Activated CD4-positive, alpha-beta T cell treated with anti-CD3 and anti-CD28 coated beads, Interleukin-2, amount 50 U/mL, for 24 hours (primary cell): ENCODE data around the gene KCNK5.

ENCODE experiments used
- DNase-seq, 2 donors: peaks; one replicate each; pipeline ENCODE4 v3.0.0-alpha.2; 2020; ENCODE audit warnings: low read depth in 1 of 2, low spot score in 1 of 2

The KCNK5 gene

DNA sequence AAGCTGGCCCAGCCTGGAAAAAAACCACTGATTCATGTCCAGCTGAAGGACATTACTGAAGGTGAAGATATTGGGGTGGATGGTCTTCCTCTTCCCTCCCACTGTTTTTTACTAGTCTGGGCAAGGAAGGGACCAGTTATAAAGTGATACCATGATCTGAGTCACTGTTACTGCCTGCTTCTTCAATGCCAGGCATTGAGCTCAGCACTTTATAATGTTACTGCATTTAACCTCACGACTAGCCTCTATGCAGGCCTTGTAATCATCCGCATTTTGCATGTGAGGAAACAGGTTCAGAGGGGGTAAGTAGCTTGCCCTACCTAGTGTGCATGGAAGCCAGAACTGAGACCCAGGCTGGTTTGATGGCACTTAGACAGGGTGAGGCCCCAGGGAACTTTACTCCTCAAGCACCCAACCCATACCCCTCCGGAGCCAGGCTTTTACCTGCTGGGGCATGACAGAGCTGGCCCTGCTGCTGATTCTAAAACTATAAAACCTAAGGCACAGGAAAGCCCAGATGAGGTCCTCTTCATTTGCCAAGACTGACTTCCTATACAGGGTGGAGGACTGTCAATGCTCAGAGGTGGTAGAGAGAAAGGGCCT lies 11.0 kb upstream of the KCNK5 start:
- no peak for DNase-seq

DNA sequence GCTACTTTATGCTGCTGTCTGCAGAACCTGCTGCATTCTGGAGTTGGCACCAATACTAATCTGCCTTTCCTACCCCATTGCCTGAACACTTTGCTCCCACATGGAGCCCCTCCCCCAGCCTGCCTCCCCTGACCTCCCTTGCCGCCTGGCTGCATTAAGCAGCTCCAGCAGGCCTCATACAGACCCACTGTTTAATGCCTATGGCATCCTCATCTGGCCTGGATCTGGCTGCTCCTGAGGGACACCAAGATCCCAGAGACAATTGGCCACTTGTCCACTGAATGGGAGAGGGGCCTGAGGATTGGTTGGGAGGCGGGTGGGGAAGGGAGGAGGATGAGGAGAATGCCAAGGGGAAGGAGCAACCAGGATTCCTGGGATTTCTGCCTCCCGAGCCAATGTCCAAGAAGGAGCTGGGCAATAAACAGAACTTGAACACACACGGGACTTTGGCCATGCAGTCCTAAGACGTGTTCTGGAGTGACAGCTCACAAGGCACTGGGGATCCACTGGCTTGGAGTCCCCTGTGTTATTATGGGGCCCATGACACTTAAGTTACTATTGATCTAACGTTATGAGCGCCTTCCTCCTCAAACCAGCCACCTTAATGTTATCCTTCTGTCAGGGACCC lies 10.4 kb upstream of the KCNK5 start:
- no peak for DNase-seq

DNA sequence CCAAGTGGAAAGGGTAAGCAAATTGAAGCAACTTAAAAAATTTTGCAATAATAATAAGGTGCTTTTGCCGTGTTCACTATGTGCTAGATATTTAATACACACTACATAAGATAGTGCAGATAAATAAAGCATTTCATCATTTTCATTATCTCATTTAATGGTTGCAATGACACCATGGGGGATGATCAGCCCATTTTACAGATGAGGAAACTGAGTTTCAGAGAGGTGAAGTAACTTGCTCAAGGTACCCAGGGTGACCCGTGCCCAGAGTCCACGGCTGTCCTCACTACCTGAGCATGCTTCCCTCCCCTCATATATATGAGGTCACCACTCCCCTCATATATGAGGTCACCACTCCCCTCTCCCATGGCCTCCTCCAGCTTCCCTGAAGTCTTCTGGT lies 7.5 kb upstream of the KCNK5 start:
- DNase-seq, result no peak

DNA sequence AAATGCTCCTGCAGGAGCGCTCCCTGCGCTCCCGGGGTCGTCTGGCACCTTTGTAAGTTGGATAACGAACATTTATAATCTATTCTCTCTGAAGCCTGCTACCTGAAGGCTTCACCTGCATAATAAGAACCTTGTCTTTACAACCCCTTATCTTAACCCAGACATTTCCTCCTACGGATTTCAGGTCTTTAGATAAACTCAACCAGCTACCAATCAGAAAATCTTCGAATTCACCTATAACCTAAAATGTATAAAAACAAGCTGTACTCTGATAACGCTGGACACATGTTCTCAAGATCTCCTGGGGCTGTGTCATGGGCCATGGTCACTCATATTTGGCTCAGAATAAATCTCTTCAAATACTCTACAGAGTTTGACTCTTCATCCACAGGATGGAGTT lies 4.1 kb upstream of the KCNK5 start:
- DNase-seq, result no peak

DNA sequence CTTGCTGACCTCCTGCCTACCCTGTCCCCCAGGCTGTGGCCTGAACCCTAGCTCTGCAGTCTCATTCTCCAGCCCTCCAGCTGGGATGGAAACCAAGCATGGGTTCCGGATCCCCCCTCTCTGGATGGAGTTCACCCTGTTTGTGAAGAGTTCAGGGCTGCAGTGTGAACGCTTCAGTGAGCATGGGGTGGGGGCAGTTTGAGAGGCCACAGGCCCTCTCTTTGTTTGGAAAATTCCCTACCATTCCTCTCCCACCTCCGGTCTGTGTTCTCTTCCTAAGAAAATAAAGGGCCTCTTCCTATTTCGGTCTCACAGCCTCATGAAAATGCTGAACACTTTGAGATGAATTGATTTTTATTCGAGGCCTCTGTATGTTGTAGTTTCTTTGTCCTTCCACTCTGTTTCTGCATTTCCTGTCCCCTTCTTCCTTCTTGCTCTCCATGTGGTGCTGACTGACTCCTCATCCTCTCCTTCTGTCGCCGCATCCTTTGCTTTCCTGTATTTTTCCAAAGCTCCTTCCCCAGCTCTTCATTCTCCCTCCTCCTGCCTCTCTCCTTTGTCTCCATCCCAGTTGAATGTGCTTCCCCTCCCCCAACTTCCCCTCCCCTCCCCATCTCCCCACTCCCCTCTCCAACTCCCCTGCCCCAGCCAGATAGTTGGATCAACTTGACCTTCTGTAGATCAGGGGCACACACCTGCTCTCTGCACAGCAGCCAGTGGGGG lies 2.4 kb upstream of the KCNK5 start:
- DNase-seq, result no peak

DNA sequence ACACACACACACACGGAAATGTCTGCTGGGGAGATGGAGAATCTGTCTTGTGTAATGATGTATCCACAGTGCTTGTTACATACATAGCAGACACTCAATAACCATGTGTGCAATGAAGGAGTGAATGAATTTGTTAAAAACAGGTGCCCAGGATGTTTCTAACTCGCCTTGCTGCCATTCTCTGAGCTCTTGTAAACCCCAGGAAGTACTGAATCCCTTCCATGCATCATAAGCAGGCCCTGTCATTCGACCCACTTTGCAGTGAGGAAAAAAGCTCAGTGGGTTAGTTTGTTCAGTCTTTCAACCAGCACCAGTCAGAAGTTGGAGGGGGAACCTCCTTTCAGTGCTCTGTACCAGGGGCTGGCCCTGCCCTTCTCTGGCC lies 1.4 kb upstream of the KCNK5 start:
- DNase-seq, result no peak

DNA sequence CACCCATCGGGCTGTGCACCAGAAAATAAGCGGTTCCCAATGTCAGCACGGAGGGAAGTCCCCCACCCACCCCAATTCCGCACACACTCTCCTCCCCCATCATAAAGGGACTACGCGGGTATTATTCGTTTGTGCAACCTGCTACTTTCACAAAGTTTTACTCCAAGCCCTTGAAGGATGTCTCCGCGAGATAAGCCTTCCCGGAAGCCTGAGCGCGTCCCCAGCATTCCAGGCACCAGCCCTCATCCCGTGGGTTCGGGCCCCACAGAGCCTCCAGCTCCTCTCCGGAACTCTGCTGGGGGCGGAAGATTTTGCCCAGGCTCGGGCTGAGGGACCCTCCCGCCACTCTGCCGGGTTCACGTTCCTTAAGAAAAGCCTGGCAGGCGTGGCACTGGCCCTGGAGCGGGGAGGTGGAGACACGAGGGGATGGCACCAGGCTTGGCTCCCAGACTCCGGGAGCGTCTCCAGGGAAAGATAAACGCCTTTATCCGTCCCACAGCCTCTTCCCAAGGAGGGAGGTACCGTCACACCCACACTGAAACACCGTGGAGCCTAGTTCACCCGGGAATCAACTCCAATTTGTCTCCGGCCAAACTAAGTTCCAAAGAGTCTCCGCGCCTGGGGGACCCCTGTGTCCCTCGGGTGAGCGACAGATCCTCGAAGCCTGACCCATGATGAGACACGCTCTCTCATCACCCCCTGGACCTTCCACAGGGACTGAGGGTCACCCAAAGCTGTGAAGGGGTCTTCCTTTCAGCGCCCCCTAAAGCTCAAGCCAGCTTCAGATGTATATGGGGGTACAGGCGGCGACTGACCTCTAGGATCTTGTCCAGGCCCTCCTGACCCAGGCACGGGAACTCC lies 934 bp downstream of the KCNK5 start:
- peak; percentile 24 to 46 for DNase-seq

DNA sequence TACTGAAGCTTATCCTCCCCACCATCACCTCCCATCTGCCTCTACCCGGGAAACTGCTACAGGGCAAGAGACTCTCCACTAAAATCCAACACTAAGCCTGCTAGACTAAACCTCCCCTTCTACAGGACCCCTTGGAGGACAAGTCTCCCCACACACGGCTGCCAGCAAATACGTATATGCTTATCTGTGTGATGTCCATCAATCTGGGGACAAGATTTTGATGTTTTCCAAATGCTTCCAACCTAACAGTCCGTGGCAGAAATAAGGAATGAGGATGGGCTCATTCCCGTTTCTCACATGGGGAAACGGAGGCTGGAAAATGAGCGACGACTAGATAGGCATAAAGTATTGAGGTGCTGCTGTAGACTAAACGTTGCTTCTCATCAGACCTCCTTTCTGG lies 1.8 kb downstream of the KCNK5 start:
- DNase-seq, result no peak

DNA sequence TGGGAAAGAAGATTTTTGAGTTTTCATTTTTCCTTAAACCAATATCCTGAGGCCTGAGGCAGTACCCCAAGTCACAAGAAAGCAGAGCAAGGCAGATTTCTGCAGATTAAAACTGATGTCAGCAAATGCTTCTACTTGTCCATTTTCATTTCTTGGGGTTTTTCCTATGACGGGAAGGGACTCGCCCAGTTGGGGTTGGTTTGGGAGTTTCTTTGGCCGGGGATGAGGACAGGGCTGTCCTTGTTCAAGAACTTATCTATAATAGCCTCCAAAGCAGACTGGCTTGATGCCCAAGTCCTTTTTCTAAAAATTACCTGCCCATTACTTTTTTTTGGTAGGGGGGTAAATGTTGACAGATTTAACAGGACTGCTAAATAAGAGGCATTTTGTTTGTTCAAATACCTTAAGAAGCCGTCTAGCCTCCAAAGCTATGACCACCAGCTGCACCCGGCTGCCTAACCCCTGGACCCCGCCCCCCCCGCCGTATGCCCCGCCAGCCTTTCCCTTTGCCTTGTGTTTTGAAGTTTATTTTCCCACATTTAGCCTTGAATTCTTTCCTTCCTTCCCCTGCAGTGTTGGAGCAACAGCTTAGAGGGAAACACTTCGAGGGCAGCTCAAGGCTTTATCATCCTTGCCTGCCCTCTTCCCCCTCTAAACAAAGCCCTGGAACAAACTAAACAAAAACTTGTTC lies 2.5 kb downstream of the KCNK5 start:
- DNase-seq, result no peak

DNA sequence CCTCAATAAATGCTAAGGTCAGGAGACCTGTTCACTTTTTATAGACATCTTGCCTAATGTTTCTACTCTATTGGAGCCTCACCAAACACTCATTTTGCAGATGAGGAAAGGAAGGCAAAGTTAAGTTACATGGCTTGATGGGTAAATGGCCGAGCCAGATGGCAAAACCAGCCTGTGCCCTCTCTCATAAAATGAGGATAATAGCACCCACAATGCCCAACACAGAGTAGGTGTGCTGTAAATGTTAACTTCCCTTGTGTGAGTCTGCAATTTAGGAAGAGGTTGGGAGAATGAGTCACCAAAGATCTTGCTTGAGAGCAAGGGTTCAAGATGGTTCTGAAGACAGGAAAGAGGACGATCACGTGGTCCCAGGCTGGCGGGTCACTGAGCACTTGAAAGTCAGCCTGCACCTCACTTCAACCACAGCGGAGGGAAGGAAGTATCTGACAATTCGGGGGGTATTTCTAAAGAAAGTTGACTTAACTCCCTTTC lies 3.3 kb downstream of the KCNK5 start:
- DNase-seq, result peak in 1 of 2 donors; percentile 22

DNA sequence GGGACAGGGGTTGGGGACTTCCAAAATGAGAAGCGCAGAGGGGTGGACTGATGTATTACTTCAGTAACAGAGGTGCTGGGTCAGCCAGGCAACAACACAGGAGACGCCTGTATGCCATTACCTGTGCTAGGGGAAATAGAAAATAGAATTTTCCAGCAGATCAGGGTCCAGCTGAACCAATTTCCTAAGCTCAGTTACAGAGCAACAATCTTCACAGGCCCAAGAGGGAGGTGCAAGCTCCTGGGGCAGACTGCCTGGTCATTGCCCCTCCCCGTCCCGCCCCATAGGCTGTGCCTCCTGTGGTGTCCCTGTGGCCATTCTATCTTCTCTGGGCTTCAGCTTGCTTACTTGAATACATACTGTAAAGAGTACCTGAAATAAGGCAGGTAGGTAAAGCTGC lies 3.7 kb downstream of the KCNK5 start:
- DNase-seq, result no peak

DNA sequence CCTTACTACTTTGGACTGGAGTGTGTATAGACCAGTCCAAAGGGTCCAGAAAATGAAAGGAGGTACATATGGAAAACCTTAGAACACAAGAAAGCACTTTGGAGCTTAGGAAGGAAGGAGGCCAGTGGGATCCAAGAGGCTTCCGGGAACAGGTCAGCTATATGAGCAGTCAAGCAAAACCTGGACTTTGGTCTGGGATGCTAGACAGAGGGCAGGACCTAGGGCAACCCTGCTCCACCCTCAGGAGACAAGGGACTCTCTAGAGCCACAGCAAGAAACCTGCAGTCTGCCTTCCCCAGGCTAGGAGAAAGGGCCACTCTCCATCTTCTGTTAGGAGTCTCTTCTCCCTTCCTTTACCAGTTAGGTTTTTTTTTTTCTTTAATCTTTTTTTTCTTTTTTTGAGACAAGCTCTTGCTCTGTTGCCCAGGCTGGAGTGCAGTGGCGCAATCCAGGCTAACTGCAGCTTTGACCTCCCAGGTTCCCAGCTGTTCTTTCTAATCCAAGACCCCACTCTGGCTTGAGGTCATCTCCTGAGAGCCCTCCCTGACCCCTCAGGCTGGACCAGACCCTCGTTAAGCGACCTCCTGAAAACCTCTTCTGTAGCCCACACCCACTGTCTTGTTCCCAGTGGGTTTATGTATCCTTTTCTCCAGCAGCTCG lies 4.6 kb downstream of the KCNK5 start:
- DNase-seq, result no peak

DNA sequence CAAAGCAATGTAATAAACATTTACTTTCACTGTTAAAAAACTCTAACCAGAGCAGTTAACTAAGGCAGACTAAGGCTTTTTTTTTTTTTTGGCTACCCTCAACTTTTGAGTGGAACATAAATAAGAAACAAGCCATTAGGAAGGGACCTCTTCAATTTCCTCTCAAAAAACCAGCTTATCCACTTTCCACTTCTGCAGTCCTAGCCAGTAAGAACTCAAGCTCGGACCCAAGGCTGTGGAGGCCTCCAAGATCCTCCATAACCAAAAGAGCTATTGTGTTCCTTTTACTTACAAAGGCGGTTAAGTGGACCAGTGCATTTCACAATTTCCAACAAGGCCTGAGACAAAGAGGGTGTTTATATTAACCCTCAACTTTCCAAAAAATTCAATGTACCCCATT lies 5.3 kb downstream of the KCNK5 start:
- DNase-seq, result no peak

DNA sequence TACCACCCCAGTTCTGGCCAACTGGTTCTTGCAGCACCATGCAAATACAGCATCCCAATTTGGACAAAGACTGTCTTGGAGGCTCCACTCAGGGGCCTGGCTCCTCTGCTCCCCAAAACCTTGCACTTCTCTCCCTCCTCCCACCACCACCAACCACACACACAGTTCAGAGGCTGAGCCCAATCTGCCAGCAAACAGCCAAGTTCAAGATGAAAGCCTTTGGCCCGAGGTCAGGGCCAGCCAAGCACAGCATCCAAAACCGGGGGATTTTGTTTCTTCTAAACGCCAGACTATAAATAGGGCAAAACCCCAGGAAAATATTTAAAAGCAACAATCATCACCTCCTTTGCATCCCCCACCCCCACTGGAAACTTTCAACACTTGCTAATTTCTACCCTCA lies 5.7 kb downstream of the KCNK5 start:
- DNase-seq, result no peak

DNA sequence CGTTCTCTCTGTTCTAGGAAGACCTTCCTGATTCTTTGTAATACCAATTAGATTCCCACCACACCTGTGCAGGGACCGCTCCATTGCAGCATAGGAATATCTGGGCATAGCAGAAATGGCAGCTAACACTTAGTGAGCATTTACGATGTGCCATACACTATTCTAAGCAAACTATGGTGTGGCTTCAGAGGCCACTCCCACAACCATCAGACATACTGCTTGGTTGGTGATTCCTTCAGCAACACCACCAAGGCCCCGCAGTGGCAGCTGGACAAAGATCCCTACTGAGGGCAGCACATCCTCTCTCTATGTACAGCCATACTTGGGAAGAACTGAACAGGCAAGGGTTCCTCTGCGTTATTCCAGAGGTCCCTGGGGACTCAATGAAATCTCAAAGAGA lies 6.2 kb downstream of the KCNK5 start:
- DNase-seq, result no peak

DNA sequence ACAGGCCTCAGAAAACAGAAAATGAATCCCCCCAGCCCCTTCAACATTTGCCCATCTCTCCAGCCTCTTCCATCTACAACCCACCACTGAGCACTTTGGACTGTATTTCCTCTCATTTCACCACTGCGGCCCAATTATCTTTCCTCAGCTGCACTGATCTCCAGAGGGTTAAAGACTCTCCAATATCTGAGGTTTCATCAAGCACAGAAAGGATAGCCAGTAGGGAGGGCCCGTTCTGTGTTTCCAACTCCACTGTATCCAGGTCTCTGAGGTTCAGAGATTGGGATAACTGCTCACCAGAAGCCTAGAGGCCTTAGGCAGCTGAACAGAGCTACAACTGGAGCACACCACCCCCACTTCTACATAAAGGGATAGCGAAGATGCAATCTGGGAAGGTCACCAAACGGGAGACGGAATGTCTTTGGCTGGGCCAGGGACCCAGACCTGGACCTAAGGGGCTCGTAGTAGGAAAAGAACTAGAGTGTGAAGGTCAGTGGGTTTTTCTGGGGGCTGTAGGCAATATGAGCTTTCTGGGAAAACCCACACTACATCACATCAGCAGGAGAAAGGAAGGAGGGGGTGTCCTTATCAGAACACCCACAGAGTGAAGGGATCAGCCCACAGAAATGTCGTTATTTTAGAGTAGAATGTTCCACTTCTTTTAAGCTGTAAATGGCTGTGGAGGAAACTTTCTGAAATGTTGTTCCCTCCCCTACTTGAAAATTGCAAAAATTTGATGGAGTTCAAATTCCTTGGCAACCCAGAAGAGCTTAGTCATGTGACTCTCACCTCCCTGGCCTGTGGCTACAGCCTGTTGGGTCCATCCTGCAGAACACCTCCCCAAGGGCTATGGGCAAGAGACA lies 7.3 kb downstream of the KCNK5 start:
- DNase-seq, result no peak

DNA sequence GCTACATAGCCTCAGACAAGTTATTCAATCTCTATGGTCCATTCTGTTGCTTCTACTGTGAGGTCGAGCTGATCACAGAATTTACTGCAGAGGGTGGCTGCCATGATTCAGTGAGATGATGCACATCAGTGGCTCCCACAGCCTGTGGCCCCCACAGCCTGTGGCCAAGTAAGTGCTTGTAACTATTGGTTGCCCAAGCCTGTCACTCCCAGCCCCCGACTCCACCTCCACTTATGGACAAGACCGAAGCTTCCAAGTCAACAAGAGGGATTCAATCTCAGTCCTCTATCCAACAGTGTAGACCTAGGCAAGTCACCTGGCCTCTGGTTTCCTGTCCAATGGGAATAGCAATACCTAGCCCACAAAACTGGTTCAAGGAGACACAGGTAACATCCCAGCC lies 8.2 kb downstream of the KCNK5 start:
- DNase-seq, result no peak

DNA sequence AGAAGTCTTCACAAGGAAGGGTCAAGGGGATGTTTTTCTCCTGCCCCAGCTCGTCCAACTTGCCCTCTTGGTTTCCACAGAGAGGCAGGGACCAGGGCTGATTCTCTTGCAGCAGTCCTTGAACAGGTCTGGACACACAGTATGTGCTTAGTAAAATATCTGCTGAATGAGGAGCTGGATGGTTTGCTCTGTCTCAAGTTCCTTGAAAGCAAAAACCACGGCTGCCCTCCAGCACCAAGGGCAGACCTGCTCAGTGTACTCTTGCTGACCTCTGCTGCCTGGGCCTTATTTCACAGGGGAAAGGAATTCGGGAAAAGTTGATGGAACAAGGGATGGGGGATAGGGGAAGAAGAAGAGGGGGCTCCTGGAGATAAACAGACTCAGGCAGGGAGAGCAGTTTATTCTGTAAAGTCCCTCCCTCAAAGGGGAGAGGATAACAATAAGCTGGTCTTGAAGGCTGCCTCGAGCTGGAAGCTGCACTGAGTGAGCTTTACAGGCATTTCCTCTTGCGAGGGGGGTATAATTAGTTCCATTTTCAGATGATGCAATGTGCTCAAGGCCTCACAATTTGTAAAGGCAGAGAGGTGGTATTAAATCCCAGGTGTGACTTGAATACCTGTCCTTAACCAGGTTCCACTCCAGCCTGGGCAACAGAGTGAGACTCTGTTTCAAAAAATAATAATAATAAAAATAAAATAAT lies 10.3 kb downstream of the KCNK5 start:
- no peak for DNase-seq
